Mucosa of descending colon (tissue), 3 donors: ENCODE results near the gene PSD. TPM values are rescaled to one million over a fixed set of nuclear protein-coding genes. Genes with fewer than 3 reads are reported as not detected.

Experiments
- ATAC-seq: fragments of 200-7000 bp; cut with Tn5 transposase; one replicate; pipeline ENCODE4 v1.9.1; 2020; ENCODE audit warnings: mild to moderate bottlenecking, moderate library complexity
- DNase-seq, 3 donors: peaks; one replicate each; pipeline ENCODE4 v3.0.0-alpha.2; 2020
- H3K36me3 ChIP-seq: fragments of 200-600 bp; one replicate; pipeline ENCODE4 v1.8.0; 2021; ENCODE audit warnings: low read depth, mild to moderate bottlenecking
- H3K4me1 ChIP-seq: fragments of 200-600 bp; one replicate; pipeline ENCODE4 v1.8.0; 2021; ENCODE audit warnings: low read depth, mild to moderate bottlenecking
- H3K4me3 ChIP-seq: fragments of 200-600 bp; one replicate; pipeline ENCODE4 v1.8.0; 2021; ENCODE audit warnings: mild to moderate bottlenecking
- H3K9me3 ChIP-seq: fragments of 200-600 bp; one replicate; pipeline ENCODE4 v1.8.0; 2021; ENCODE audit warnings: mild to moderate bottlenecking
- CTCF ChIP-seq: fragments of 200-600 bp; IDR thresholded peaks from one replicate; pipeline ENCODE4 v1.8.0; 2022; ENCODE audit warnings: antibody characterized with exemption, mild to moderate bottlenecking
- intact Hi-C, 2 donors: fragments of 100-400 bp; cut with DNase I in 1 of 2; cut with micrococcal nuclease in 1 of 2; formaldehyde crosslinking; loops; one replicate each; pipeline versions ENCODE4 v1.11.0 to v1.11.1; 2022; cut with DNase I, micrococcal nuclease
- total RNA-seq, 3 donors: library from RNA; stranded (reverse); fragmentation: NEBNext Ultra II Directional in 2 of 3; extraction: Animal tissue kit (Norgen Biotek cat#: 25700) in 2 of 3; gene quantifications; one replicate each; pipeline versions ENCODE4 v1.2.1 to v1.2.4, GENCODE V29; 2021 to 2023
- donor health status: DM: no; HTN: no; CAD: no; lungs with moderate emphysema.
- donor health status: DM: no; HTN: no; CAD: no.
- donor health status: DM: no; HTN: yes; CAD: no.

Gene PSD
- total RNA-seq, 3 donors from 2014 or later: 8.2 to 228 (median 11.4) TPM

GRCh38 chr10:102397222-102398171 is 21.1 kb downstream of the PSD start:
- TF ChIP-seq CTCF: no peak
- H3K4me3 ChIP-seq: no peak overlapping the region
- no peaks in the 10 kb centered on the region for H3K9me3 ChIP-seq
- no peaks in the 10 kb centered on the region for H3K36me3 ChIP-seq
- DNase-seq: peak in 1 of 3 donors; percentile 34
- ATAC-seq: no peak
- intact Hi-C loops: no loop called here
- peaks cover 22% of the 10 kb centered on the region for H3K4me1 ChIP-seq

- no peaks in the 10 kb centered on the region for H3K9me3 ChIP-seq
- peaks cover 22% of the 10 kb centered on the region for H3K4me1 ChIP-seq
- TF ChIP-seq CTCF: no peak
- intact Hi-C loops: no loop called here
- H3K4me3 ChIP-seq: no peak overlapping the region
- no peak for ATAC-seq
- no peaks in the 10 kb centered on the region for H3K36me3 ChIP-seq
- peak in 1 of 3 donors; percentile 59 for DNase-seq
These were observed 21.8 kb downstream of the PSD start for GRCh38 chr10:102396730-102397151.

GRCh38 chr10:102396317-102396650 is 22.3 kb downstream of the PSD start:
- ATAC-seq: no peak
- Histone ChIP-seq H3K4me3 (no peak overlapping the region), H3K9me3 (no peaks in the 10 kb centered on the region), H3K36me3 (no peaks in the 10 kb centered on the region), H3K4me1 (peaks cover 22% of the 10 kb centered on the region)
- intact Hi-C loops: no loop called here
- no peak for TF ChIP-seq CTCF
- peak in 2 of 3 donors; percentile 41 to 42 for DNase-seq

- peak within 1 kb of the TSS; percentile 51 for H3K4me3 ChIP-seq
- no peaks in the 10 kb centered on the region for H3K36me3 ChIP-seq
- DNase-seq (peak; percentile 92 to 96 (median 95)), ATAC-seq (peak; percentile 70)
- TF ChIP-seq CTCF: no peak
- H3K9me3 ChIP-seq: no peaks in the 10 kb centered on the region
- intact Hi-C loops: no loop called here
- peaks cover 22% of the 10 kb centered on the region for H3K4me1 ChIP-seq
These were observed 22.9 kb downstream of the PSD start, which contains the start of gene NFKB2 for GRCh38 chr10:102395400-102396316. Gene NFKB2 (plus strand): TSS chr10:102395705. CDS start chr10:102395960, 255 bp downstream.

GRCh38 chr10:102394801-102395399 is 23.7 kb downstream of the PSD start:
- no peaks in the 10 kb centered on the region for H3K36me3 ChIP-seq
- H3K4me1 ChIP-seq: peaks cover 20% of the 10 kb centered on the region
- peak overlapping the region; percentile 51 for H3K4me3 ChIP-seq
- H3K9me3 ChIP-seq: no peaks in the 10 kb centered on the region
- ATAC-seq: peak; percentile 8
- TF ChIP-seq CTCF: no peak
- intact Hi-C loops: no loop called here
- no peak for DNase-seq
